ENCODE results near the gene COL4A1. TPM values are rescaled to one million over a fixed set of nuclear protein-coding genes. Genes with fewer than 3 reads are reported as not detected.

COL4A1 gene
- total RNA-seq, 6 donors from 2014 or later: 81.7 to 309 (median 167) TPM

GRCh38 chr13:110195547-110196485 lies 111.1 kb downstream of the COL4A1 start:
- ATAC-seq (ENCODE audit: low FRiP score in 2 of 2): peak in 1 of 2 donors; percentile 52
- WGBS, 2 donors: 75 to 77% methylated on average over 6 to 8 of the region's 8 CpGs
- no peak overlapping the region for H3K27ac ChIP-seq

GRCh38 chr13:110194451-110194850 lies 112.5 kb downstream of the COL4A1 start:
- Histone ChIP-seq H3K4me3 (no peak overlapping the region), H3K27ac (no peak overlapping the region), H3K9me3 (no peaks in the 10 kb centered on the region), H3K36me3 (peaks cover 0 to 93% (median 37%) of the 10 kb centered on the region in 4 donors), H3K27me3 (no peaks in the 10 kb centered on the region), H3K4me1 (no peaks in the 10 kb centered on the region)
- TF ChIP-seq POLR2AphosphoS5 (IDR thresholded peaks at IDR 0.05) (no peak), EP300 (IDR thresholded peaks at IDR 0.05) (no peak), CTCF (IDR thresholded peaks at IDR 0.05) (no peak), POLR2A (IDR thresholded peaks at IDR 0.05) (no peak)
- ATAC-seq (ENCODE audit: low FRiP score in 2 of 2) (no peak), DNase-seq (no peak)
- 86 to 88% methylated on average over 8 of the region's 8 CpGs for WGBS, 2 donors

More at GRCh38 chr13:110195547-110196485, 111.1 kb downstream of the COL4A1 start:
- Histone ChIP-seq H3K4me3 (no peak overlapping the region), H3K27me3 (no peaks in the 10 kb centered on the region), H3K4me1 (no peaks in the 10 kb centered on the region), H3K36me3 (peaks cover 0 to 93% (median 46%) of the 10 kb centered on the region in 4 donors), H3K9me3 (no peaks in the 10 kb centered on the region)
- no peak for TF ChIP-seq POLR2AphosphoS5 (IDR thresholded peaks at IDR 0.05)
- DNase-seq: no peak

- H3K4me1 ChIP-seq: no peaks in the 10 kb centered on the region
- H3K27me3 ChIP-seq: no peaks in the 10 kb centered on the region
- ATAC-seq (ENCODE audit: low FRiP score in 2 of 2) (no peak), DNase-seq (peak in 1 of 2 donors; percentile 40)
- no peak overlapping the region for H3K27ac ChIP-seq
- TF ChIP-seq POLR2A (IDR thresholded peaks at IDR 0.05): no peak
- no peak for TF ChIP-seq CTCF (IDR thresholded peaks at IDR 0.05)
- TF ChIP-seq EP300 (IDR thresholded peaks at IDR 0.05): no peak
- no peak for TF ChIP-seq POLR2AphosphoS5 (IDR thresholded peaks at IDR 0.05)
- H3K36me3 ChIP-seq: peaks cover 0 to 92% (median 34%) of the 10 kb centered on the region in 4 donors
- 88 to 90% methylated on average over 10 of the region's 10 CpGs for WGBS, 2 donors
- no peak overlapping the region for H3K4me3 ChIP-seq
- no peaks in the 10 kb centered on the region for H3K9me3 ChIP-seq
Measured at GRCh38 chr13:110193491-110193890, 113.5 kb downstream of the COL4A1 start.

GRCh38 chr13:110192472-110192871 lies 114.5 kb downstream of the COL4A1 start:
- no peaks in the 10 kb centered on the region for H3K27me3 ChIP-seq
- no peak overlapping the region for H3K4me3 ChIP-seq
- TF ChIP-seq POLR2AphosphoS5 (IDR thresholded peaks at IDR 0.05): no peak
- no peak for TF ChIP-seq POLR2A (IDR thresholded peaks at IDR 0.05)
- no peak for TF ChIP-seq EP300 (IDR thresholded peaks at IDR 0.05)
- no peak for TF ChIP-seq CTCF (IDR thresholded peaks at IDR 0.05)
- H3K36me3 ChIP-seq: peaks cover 0 to 92% (median 34%) of the 10 kb centered on the region in 4 donors
- ATAC-seq (ENCODE audit: low FRiP score in 2 of 2) (no peak), DNase-seq (no peak)
- WGBS, 2 donors: 69 to 80% methylated on average over 5 of the region's 5 CpGs
- no peak overlapping the region for H3K27ac ChIP-seq
- no peaks in the 10 kb centered on the region for H3K4me1 ChIP-seq
- no peaks in the 10 kb centered on the region for H3K9me3 ChIP-seq

- WGBS, 2 donors: 53 to 62% methylated on average over 3 to 5 of the region's 5 CpGs
- Histone ChIP-seq H3K27ac (no peak overlapping the region), H3K4me3 (no peak overlapping the region), H3K9me3 (no peaks in the 10 kb centered on the region), H3K36me3 (peaks cover 0 to 96% (median 29%) of the 10 kb centered on the region in 4 donors), H3K4me1 (no peaks in the 10 kb centered on the region), H3K27me3 (no peaks in the 10 kb centered on the region)
- DNase-seq (no peak), ATAC-seq (ENCODE audit: low FRiP score in 2 of 2) (no peak)
- TF ChIP-seq POLR2A (IDR thresholded peaks at IDR 0.05) (no peak), POLR2AphosphoS5 (IDR thresholded peaks at IDR 0.05) (no peak), CTCF (IDR thresholded peaks at IDR 0.05) (no peak), EP300 (IDR thresholded peaks at IDR 0.05) (no peak)
Measured at GRCh38 chr13:110187641-110188161, 119.3 kb downstream of the COL4A1 start.

Data from upper lobe of left lung (tissue), 6 donors.